NOMO-1 treated with dmso at 0.1 percent for 144 hours (cell line): ENCODE results near the gene NAALADL2.

ENCODE experiments used
- DNase-seq: peaks from one replicate; lab custom pipeline; 2025; ENCODE audit not compliant: unreplicated experiment; lab: John Stamatoyannopoulos, UW

The NAALADL2 gene

GRCh38 chr3:174884776-174885568 lies 25.8 kb downstream of the NAALADL2 start:
- DNase-seq, result no peak

- DNase-seq, result no peak
Observed at GRCh38 chr3:174891524-174892203, 32.5 kb downstream of the NAALADL2 start.

- DNase-seq, result no peak
Observed at GRCh38 chr3:174907027-174907426, 47.9 kb downstream of the NAALADL2 start.

GRCh38 chr3:174907628-174908407 lies 48.7 kb downstream of the NAALADL2 start:
- no peak for DNase-seq

GRCh38 chr3:174931473-174932353 lies 72.6 kb downstream of the NAALADL2 start:
- no peak for DNase-seq

- DNase-seq, result no peak
Observed at GRCh38 chr3:174936590-174936989, 77.5 kb downstream of the NAALADL2 start.

- DNase-seq, result no peak
Observed at GRCh38 chr3:174937478-174937877, 78.3 kb downstream of the NAALADL2 start.

- DNase-seq, result no peak
Observed at GRCh38 chr3:174938102-174938501, 79.0 kb downstream of the NAALADL2 start.

GRCh38 chr3:174940151-174940550 lies 81.0 kb downstream of the NAALADL2 start:
- no peak for DNase-seq

- no peak for DNase-seq
Observed at GRCh38 chr3:174945276-174945675, 86.1 kb downstream of the NAALADL2 start.

- no peak for DNase-seq
Observed at GRCh38 chr3:174945951-174946350, 86.8 kb downstream of the NAALADL2 start.

- DNase-seq, result no peak
Observed at GRCh38 chr3:174949523-174949922, 90.4 kb downstream of the NAALADL2 start.

GRCh38 chr3:174951034-174951433 lies 91.9 kb downstream of the NAALADL2 start:
- no peak for DNase-seq

GRCh38 chr3:174951498-174952005 lies 92.4 kb downstream of the NAALADL2 start:
- no peak for DNase-seq

GRCh38 chr3:174953068-174953467 lies 93.9 kb downstream of the NAALADL2 start:
- no peak for DNase-seq

- DNase-seq, result no peak
Observed at GRCh38 chr3:174955513-174956016, 96.4 kb downstream of the NAALADL2 start.

- DNase-seq, result no peak
Observed at GRCh38 chr3:174957081-174957480, 97.9 kb downstream of the NAALADL2 start.

- no peak for DNase-seq
Observed at GRCh38 chr3:174957551-174958001, 98.4 kb downstream of the NAALADL2 start.

- no peak for DNase-seq
Observed at GRCh38 chr3:174958671-174959328, 99.7 kb downstream of the NAALADL2 start.
